Astrocyte of the hippocampus (primary cell): Measurements from ENCODE around the gene NXN.
"Not testable (repeated sequence)": the region's sequence is repeated elsewhere in the genome, so short reads cannot be mapped to it uniquely, and the experiment has no call there.

ENCODE experiments used
- DNase-seq: peaks from one replicate; pipeline ENCODE4 v3.0.0; 2011; ENCODE audit warnings: low read depth, low spot score

The NXN gene

DNA sequence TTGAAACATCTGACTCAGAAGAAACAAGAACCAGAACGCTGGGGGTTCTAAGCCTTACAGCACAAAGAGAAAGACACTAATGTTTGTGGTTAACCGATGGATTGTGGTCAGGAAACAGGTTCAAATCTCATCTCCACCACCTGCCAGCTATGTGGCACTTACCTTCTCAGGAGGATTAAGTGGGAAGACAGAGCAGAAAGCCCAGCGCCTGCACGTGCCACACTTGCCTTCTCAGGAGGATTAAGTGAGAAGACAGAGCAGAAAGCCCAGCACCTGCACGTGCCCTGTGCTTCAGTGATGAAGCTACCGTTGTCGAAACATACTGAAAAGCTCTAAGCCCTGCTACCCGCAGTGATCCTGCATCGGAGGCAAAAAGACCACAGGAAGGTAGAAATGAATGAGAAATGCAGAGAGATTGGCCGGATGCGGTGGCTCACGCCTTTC lies 90.6 kb downstream of the NXN start:
- DNase-seq = no peak

DNA sequence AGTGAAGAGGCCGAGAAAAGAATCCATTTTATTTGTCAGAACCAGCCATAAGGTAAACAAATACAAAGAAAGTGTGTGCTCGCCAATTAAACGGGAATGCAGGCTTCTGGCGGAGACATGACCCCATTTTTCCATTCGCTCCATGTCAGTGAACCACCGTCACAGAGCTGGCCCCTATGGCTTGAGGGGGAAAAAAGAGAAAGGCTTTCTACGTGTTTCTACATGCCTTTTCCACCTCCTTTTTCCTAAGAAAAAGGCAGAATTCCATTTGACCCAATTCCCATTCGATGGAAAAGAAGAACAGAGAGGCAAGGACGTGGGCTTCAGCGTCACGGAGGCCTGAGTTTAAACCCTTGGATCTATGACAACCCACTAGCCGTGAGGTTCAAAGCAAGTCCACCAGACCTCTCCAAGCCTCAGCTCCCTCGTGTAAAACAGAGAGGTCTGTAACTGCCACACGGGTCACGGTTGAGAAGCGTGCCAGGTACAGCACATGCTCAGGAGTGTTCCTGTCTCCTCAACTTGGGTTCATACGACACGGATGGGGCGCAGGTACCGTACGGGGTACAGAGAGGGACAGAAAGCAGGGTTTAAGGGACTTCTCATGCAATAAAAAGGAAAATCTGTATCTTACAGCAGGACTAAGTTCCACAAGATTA lies 91.9 kb downstream of the NXN start:
- no peak for DNase-seq

DNA sequence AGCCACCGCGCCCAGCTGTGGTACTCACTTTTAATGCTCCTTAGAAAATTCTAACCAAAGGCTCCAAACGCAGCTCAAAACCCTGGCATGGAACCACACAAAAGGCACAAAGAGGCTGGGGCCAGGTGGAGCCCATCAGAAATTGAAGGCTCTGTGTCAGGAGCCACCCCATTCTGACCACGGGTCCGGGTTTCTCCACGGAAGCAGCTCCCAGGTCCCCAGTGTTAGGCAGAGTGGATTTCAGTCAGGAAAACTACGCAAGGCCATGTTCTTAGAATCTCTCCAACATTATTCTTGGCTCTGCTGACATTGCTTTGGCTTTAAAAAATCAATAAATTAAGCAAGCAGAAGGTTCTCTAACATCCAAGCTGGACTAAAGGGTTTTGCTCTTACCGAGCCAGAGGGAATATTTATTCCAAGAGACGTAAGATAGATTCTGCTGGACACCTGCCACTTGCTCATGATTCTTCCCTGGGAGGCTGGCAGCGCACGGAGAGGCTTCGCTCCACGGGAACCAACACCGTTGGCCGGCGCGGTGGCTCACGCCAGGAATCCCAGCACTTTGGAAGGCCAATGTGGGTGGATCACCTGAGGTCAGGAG lies 93.5 kb downstream of the NXN start:
- DNase-seq = no peak

- DNase-seq = no peak
Observed at GRCh38 chr17:883586-883962, 96.0 kb downstream of the NXN start.

- DNase-seq = peak; percentile 54
Observed at GRCh38 chr17:882827-883585, 96.6 kb downstream of the NXN start.

- DNase-seq = no peak
Observed at GRCh38 chr17:881778-882177, 97.8 kb downstream of the NXN start.

DNA sequence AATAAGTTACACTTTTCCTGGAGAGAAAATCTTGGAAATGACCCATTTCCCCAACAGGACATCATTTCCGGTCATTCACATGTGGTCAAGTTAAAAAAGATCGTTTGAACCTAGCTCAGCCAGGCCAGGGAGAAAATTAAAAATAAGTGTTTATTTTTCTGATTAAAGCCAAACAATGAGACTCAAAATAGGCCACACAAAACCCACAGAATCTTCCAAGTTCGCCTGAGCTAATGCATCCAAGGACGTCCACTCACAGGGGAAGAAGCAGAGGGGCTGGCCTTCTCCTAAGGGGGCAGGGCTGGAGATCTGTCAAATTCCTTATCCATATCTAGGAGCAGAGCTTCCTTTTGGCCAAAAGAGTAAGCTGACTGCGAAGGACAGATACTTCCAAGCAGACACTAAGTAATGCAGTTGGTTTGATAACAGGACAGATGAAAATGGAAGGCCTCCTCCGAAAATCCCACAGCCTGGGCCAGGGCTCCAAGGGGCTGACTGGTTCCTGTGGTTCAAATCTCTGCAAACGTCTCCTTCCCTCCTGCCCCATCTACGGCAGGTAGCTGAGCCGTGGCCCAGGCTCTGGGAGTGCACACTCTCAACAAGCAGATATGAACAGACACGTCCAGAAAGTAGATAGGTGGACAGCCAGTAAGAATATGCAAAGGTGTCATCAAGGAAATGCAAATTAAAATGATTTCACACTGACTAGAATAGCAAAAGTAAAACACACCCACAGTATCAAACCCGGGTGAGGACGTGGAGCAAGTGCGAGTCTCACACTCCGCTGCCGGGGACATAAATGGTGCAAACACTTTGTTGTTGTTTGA lies 98.9 kb downstream of the NXN start:
- DNase-seq = peak; percentile 40

DNA sequence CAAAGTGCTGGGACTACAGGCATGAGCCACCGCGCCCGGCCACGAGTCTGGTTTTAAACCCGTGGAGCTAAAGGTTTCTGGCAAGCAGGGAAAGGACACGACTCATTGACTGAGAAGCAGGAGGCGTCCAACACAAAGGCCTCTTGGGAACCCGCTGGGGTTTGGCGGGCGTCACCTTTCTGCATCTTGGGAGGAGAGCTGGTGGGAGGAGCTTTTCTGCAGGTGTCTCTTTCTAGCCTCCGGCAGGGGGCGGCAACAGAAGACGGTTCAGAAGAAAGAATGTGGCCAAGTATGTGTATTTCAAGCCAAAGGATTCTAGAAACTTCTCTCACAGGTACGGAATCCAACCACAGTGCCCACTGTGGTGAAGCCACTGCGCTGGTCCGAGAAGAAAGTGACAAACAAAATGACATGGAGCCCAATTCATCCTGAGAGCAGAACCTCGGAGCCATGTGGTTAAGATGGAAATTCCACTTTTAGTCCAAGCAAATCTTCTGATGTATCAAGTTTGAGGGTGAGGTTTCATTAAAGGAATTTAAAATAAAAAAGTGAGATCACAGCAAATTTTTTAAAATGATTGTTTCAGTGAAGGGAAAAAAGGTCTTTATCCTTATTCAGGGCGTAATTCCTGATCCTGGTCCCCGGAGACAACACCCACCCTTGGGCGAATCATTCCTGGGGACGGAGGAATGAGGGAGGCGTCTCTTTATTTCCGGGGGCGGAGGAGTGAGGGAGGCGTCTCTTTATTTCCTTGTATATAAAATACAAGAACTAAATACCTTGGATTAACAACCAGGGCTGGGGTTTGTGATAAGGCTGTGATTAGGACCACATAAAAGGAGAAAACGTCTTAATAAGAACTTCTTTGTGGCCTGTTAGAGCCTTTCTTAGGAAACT lies 99.8 kb downstream of the NXN start:
- DNase-seq = peak; percentile 97

DNA sequence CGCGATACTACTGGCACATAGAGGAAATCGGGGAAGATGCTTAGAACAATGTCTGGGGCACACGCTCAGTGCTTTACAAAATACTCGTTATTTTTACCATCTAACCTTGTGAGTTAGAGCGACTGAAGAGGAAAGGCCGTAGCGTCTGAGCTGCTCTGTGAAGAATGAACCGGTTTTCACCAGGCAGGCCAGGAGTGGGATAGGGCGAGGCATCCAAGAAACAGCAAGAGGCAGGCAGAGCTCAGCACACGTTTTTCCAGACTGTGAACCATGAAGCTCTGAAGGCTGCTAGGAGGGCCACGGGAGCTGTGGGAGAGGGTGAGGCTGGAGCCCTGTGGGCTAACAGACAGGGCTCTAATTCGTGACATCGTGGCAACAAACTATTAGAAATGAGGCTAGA lies 101.9 kb downstream of the NXN start:
- DNase-seq = no peak

- DNase-seq = no peak
Observed at GRCh38 chr17:876272-876671, 103.3 kb downstream of the NXN start.

GRCh38 chr17:874590-874989 lies 105.0 kb downstream of the NXN start:
- not testable (repeated sequence) for DNase-seq

DNA sequence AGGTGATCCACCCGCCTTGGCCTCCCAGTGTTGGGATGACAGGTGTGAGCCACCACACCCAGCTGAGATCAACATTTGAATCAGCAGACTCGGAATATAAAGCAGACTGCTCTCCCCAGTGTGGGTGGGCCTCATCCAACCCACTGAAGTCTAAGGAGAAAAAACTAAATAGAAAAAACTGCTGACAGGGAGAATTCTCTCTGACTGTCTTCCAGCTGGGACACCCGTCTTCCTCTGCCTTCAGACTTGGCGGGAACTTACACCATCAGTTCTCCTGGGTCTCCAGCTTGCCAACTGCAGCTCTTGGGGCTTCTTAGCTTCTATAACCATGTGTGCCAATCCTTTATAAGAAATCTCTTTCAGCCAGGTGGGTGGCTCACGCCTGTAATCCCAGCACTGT lies 106.7 kb downstream of the NXN start:
- DNase-seq = no peak

- no peak for DNase-seq
Observed at GRCh38 chr17:871751-872519, 107.6 kb downstream of the NXN start.

DNA sequence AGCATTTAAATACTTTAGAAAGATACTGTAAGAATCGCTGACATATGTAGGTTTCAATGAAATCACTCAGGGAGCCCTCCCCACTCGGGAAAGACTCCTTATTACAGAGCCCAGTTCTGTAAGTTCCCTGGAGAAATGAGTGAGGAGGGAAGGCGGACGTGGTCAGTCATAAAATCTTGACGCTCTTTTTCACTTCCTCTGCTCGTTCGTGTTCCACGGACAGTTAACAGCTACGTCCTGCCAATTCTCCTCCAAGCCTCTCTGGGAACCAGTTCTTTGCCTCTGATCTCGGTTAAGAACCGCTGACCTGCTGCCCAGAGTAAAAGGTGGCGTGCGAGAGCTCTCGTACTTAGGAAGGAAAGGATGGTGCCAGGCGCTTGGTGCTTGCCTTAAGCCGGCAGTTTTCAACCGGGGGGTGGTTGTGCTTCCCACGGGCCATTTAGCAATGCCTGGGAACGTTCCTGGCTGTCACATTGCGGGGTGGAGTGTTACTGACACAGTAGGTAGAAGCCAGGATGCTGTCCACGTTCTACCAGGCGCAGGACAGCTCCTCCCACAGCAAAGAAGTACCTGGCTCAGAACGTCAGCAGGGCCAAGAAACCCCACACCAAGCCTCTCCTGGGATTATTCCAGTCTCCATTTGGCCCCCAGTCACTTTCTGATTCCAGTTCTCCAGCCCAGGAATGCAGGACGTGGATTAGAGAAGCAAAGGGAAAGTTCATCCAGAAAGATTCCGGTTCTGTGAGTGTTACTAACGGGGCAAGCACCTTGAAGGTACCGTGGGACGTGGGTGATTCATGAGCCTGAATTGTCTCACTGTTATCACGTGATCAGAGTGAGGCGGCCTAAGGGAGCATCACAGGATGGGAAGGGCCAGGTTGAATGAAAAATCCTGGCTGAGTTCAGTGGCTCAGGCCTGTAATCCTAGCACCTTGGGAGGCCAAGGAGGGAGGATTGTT lies 109.7 kb downstream of the NXN start:
- peak; percentile 63 for DNase-seq

GRCh38 chr17:869086-869485 lies 110.5 kb downstream of the NXN start:
- DNase-seq = peak; percentile 65

DNA sequence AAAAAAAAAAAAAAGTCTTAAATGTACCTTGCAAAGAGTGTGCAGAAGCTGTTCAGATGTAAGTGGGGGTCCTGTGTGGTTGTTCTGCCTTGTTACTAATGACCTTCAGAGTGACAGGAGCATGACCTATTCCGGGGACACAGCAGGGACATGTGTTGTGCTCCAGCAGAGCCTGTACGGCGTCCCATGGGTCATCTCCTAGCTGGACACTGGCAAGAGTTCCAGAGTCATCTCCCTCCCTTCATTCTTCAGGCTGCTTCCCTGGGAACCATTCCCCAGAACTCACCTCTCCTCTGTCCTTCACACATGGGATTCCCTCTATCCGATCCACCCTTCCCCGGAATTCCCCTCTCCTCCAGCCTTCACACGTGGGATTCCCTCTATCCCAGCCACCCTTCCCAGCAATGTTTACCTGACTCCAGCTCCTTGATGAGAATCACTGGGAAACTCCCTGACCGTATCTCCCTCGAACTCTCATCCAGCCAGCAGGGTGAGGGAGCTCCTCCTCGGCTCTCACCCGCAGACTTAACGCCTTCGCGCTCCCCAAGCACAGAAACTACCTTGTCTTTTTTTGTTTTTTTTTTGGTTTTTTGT lies 111.6 kb downstream of the NXN start:
- no peak for DNase-seq

GRCh38 chr17:867238-867637 lies 112.3 kb downstream of the NXN start:
- not testable (repeated sequence) for DNase-seq

GRCh38 chr17:866568-867103 lies 112.9 kb downstream of the NXN start:
- DNase-seq = no peak
